Activated CD4-positive, alpha-beta T cell treated with anti-CD3 and anti-CD28 coated beads for 48 hours (primary cell): Measurements from ENCODE around the gene TANC1.

ENCODE experiments used
- DNase-seq: peaks from one replicate; pipeline ENCODE4 v3.0.0-alpha.2; 2020

TANC1 gene

GRCh38 chr2:159148901-159149300 is 180.5 kb downstream of the TANC1 start:
- DNase-seq: no peak

- no peak for DNase-seq
Measured at GRCh38 chr2:159149747-159150146, 181.3 kb downstream of the TANC1 start.

GRCh38 chr2:159150280-159150746 is 181.9 kb downstream of the TANC1 start:
- peak; percentile 7 for DNase-seq

- DNase-seq: no peak
Measured at GRCh38 chr2:159151198-159152127, 183.0 kb downstream of the TANC1 start.

GRCh38 chr2:159152128-159152778 is 183.8 kb downstream of the TANC1 start:
- DNase-seq: no peak

- DNase-seq: no peak
Measured at GRCh38 chr2:159153063-159153462, 184.6 kb downstream of the TANC1 start.

- DNase-seq: no peak
Measured at GRCh38 chr2:159153463-159153862, 185.0 kb downstream of the TANC1 start.

GRCh38 chr2:159153951-159154350 is 185.5 kb downstream of the TANC1 start:
- DNase-seq: no peak

GRCh38 chr2:159154366-159154765 is 185.9 kb downstream of the TANC1 start:
- no peak for DNase-seq

GRCh38 chr2:159155320-159155719 is 186.9 kb downstream of the TANC1 start:
- no peak for DNase-seq

- no peak for DNase-seq
Measured at GRCh38 chr2:159155791-159156190, 187.4 kb downstream of the TANC1 start.

GRCh38 chr2:159156834-159157233 is 188.4 kb downstream of the TANC1 start:
- no peak for DNase-seq

- peak; percentile 8 for DNase-seq
Measured at GRCh38 chr2:159157361-159158209, 189.1 kb downstream of the TANC1 start.

- DNase-seq: no peak
Measured at GRCh38 chr2:159160412-159160811, 192.0 kb downstream of the TANC1 start.

GRCh38 chr2:159160954-159161353 is 192.5 kb downstream of the TANC1 start:
- no peak for DNase-seq

- DNase-seq: no peak
Measured at GRCh38 chr2:159163930-159164329, 195.5 kb downstream of the TANC1 start.

GRCh38 chr2:159164457-159164911 is 196.0 kb downstream of the TANC1 start:
- no peak for DNase-seq

- no peak for DNase-seq
Measured at GRCh38 chr2:159165048-159165447, 196.6 kb downstream of the TANC1 start.

GRCh38 chr2:159168707-159169106 is 200.3 kb downstream of the TANC1 start:
- DNase-seq: no peak

GRCh38 chr2:159169187-159169586 is 200.7 kb downstream of the TANC1 start:
- no peak for DNase-seq

- DNase-seq: no peak
Measured at GRCh38 chr2:159172403-159172802, 204.0 kb downstream of the TANC1 start.

GRCh38 chr2:159174759-159175158 is 206.3 kb downstream of the TANC1 start:
- no peak for DNase-seq

- DNase-seq: no peak
Measured at GRCh38 chr2:159175182-159175581, 206.7 kb downstream of the TANC1 start.
